Esophagus squamous epithelium (tissue), 5 donors: ENCODE measurements around the gene NR6A1. TPM values are rescaled to one million over a fixed set of nuclear protein-coding genes. Genes with fewer than 3 reads are reported as not detected.

Experiments used
- DNase-seq: peaks from one replicate; lab custom pipeline; 2025; lab: John Stamatoyannopoulos, UW
- H3K27ac ChIP-seq, 4 donors: fragments of 200-600 bp; sonication (generic); one replicate each; pipeline ENCODE4 v1.5.1; 2016 to 2019; ENCODE audit warnings: mild to moderate bottlenecking in 1 of 4
- H3K27me3 ChIP-seq, 4 donors: fragments of 200-600 bp; sonication (generic); 1 replicate in 3 of 4; 2 replicates in 1 of 4; pipeline versions ENCODE4 v1.5.1 to v1.6.0; 2017 to 2021; ENCODE audit warnings: antibody characterized with exemption in 1 of 4
- H3K36me3 ChIP-seq, 3 donors: fragments of 200-600 bp; sonication (generic); one replicate each; pipeline ENCODE4 v1.5.1; 2016 to 2019
- H3K4me1 ChIP-seq, 3 donors: fragments of 200-600 bp; sonication (generic); one replicate each; pipeline ENCODE4 v1.5.1; 2017 to 2019
- H3K4me3 ChIP-seq, 4 donors: fragments of 200-600 bp; sonication (generic); 1 replicate in 3 of 4; 2 replicates in 1 of 4; pipeline ENCODE4 v1.5.1; 2016 to 2019; ENCODE audit warnings: mild to moderate bottlenecking in 2 of 4, moderate library complexity in 1 of 4
- H3K9me3 ChIP-seq, 3 donors: fragments of 200-600 bp; sonication (generic); one replicate each; pipeline ENCODE4 v1.5.1; 2016 to 2019
- POLR2A ChIP-seq, 4 donors: fragments of 450-650 bp; IDR thresholded peaks; one replicate each; pipeline ENCODE4 v1.6.1; 2017; ENCODE audit warnings: antibody characterized with exemption in 4 of 4, mild to moderate bottlenecking in 4 of 4, moderate library complexity in 3 of 4
- WGBS, 2 donors: methylation state at CpG; one replicate each; pipeline ENCODE4 v1.1.5; 2018; 5-methylcytosine and 5-hydroxymethylcytosine counted together
- intact Hi-C: fragments of 100-400 bp; cut with DNase I; formaldehyde crosslinking; loops from one replicate; pipeline ENCODE4 v1.15.0; 2022
- total RNA-seq, 4 donors: library from RNA; depleted of rRNA; stranded (reverse); fragments of >200 nt; gene quantifications; one replicate each; pipeline ENCODE4 v1.1.0, GENCODE V29; 2016
- TF ChIP-seq, protein P1 (sequence below), 6 experiments: fragments of 450-650 bp in 4 of 6; fragments of 200-600 bp in 2 of 6; sonication (generic) in 2 of 6; IDR thresholded peaks; one replicate each; pipeline ENCODE4 v1.5.1; 2016 to 2019; ENCODE audit warnings: antibody characterized with exemption in 6 of 6, mild to moderate bottlenecking in 4 of 6, moderate library complexity in 4 of 6
- donor health status: DM: yes; HTN: yes; CAD: no.

Gene NR6A1
- total RNA-seq, 4 donors from 2014 or later: 1.9 to 4.0 (median 2.7) TPM

- H3K4me1 ChIP-seq: no peaks in the 10 kb centered on the region
- H3K27ac ChIP-seq: no peak overlapping the region
- H3K9me3 ChIP-seq: no peaks in the 10 kb centered on the region
- H3K36me3 ChIP-seq: no peaks in the 10 kb centered on the region
- no peak overlapping the region for H3K4me3 ChIP-seq
- WGBS, 2 donors: 60 to 71% methylated on average over 2 to 7 of the region's 9 CpGs
- intact Hi-C loops: no loop called here
- no peak for TF ChIP-seq POLR2A (IDR thresholded peaks at IDR 0.05)
- TF ChIP-seq, protein P1, sequence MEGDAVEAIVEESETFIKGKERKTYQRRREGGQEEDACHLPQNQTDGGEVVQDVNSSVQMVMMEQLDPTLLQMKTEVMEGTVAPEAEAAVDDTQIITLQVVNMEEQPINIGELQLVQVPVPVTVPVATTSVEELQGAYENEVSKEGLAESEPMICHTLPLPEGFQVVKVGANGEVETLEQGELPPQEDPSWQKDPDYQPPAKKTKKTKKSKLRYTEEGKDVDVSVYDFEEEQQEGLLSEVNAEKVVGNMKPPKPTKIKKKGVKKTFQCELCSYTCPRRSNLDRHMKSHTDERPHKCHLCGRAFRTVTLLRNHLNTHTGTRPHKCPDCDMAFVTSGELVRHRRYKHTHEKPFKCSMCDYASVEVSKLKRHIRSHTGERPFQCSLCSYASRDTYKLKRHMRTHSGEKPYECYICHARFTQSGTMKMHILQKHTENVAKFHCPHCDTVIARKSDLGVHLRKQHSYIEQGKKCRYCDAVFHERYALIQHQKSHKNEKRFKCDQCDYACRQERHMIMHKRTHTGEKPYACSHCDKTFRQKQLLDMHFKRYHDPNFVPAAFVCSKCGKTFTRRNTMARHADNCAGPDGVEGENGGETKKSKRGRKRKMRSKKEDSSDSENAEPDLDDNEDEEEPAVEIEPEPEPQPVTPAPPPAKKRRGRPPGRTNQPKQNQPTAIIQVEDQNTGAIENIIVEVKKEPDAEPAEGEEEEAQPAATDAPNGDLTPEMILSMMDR (IDR thresholded peaks at IDR 0.05): no peak
- DNase-seq: no peak
- H3K27me3 ChIP-seq: peaks cover 0 to 9% (median 0%) of the 10 kb centered on the region in 4 donors
Measured at GRCh38 chr9:124512806-124513204, 258.3 kb downstream of the NR6A1 start.

DNA sequence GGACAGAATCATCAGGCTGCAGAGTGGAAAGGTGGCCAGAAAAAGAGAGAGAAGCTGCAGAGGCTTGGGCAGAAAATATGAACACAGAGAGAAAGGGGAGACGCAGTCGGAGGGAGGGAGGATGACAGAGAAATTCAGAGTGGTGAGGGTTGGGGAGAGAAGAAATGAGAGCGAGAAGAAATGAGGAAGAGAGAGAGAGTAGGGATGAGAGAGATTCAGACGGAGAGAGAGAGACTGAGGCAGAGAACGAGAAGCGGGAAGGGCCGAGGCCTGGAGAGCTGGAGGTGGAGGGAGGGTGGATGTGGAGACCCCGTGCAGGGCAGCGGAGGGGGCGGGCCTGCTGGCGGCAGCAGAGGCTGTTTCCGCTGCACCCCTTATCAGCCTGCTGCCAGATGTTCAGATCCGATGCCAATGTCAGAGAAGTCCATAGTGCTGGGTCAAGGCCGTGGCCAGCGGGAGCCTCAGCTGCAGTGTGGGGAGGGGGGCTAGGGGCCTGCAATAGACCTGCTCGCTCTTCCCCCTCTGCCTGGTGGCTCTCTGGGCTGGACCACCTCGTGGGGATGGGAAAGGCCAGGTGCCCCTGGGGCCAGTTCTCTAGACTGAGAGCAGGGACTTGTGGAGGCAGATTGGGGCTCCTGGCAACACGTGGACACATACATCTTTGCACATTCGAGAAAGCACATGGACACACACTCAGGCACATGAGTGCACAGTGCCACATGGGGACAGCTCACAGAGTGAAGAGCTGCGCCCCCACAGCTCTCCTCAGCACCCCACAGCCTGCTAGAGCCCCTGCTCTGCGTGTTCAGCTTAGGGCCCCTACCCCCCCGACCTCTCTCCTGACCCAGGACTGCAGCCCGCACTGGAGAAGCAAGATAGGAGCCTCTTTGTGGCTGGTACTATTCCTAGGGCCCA is 259.0 kb downstream of the NR6A1 start:
- H3K9me3 ChIP-seq: no peaks in the 10 kb centered on the region
- H3K36me3 ChIP-seq: no peaks in the 10 kb centered on the region
- TF ChIP-seq, protein P1 (IDR thresholded peaks at IDR 0.05): no peak
- no peak for TF ChIP-seq POLR2A (IDR thresholded peaks at IDR 0.05)
- DNase-seq: no peak
- no peak overlapping the region for H3K27ac ChIP-seq
- no peak overlapping the region for H3K4me3 ChIP-seq
- H3K27me3 ChIP-seq: peaks cover 0 to 12% (median 0%) of the 10 kb centered on the region in 4 donors
- intact Hi-C loops: no loop called here
- H3K4me1 ChIP-seq: no peaks in the 10 kb centered on the region
- 56 to 59% methylated on average over 12 to 16 of the region's 23 CpGs for WGBS, 2 donors

DNA sequence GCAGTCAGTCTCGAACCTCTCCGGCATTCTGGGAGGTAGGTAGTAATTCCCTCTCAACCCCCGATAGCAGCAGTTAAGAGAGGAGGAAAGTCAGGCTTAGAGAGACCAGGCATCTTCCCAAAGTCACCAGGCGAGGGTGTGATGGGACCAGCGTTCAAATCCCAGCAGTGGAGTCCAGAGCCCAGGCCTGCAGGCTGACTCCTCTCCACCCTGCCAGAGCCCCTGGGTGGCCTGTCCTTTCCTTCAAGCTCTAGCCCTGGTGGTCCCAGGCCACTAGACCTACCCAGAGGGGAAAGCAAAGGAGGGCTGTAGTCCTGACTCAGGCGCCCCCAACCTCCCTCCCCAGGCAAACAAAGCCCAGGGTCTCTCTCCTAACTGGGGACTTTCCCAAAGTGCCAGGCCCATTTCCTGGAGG is 259.7 kb downstream of the NR6A1 start:
- Histone ChIP-seq H3K36me3 (no peaks in the 10 kb centered on the region), H3K4me1 (no peaks in the 10 kb centered on the region), H3K4me3 (no peak overlapping the region), H3K9me3 (no peaks in the 10 kb centered on the region), H3K27ac (no peak overlapping the region), H3K27me3 (peaks cover 0 to 19% (median 0%) of the 10 kb centered on the region in 4 donors)
- no peak for DNase-seq
- TF ChIP-seq, protein P1 (IDR thresholded peaks at IDR 0.05): no peak
- no peak for TF ChIP-seq POLR2A (IDR thresholded peaks at IDR 0.05)
- intact Hi-C loops: no loop called here
- WGBS, 2 donors: 50% methylated on average over 2 of the region's 6 CpGs; no CpG with 5 or more reads in 1 of the 2 donors

DNA sequence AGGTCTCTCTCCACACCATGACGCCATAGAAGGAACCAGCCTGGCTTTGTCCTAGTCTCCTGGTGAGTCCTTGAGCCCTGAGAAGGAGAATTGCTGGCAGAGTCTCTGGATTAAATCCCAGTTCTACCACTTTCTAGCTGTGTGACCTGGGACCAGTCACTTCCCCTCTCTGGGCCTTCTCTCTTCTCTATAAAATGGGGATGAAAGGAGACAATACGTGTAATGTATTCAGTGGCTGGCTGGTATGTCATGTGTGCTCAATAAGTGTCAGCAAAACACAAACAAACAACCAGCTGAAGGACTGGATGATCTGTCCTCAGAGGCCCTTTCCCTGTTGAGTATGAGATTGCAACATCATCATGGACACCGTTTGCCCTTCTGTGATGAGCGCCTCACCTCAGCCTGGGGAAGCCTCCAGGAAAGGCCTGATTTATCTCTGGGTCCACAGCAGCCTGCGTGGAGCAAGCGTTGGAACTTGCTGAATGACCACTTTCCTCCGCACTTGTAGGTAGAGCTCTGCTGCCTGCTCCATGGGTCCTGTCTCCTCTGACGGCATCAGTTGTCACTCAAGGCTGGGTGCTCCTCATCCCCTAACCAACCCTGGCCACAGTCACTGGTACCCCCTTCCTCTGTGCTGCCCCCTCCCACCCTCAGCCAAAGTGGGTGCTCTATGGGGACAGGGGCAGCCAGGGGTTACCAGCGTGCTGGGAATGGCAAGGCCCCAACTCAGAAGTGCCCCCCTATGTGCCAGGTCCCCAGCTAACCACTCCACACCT is 260.3 kb downstream of the NR6A1 start:
- no peak for DNase-seq
- 73 to 76% methylated on average over 6 to 8 of the region's 9 CpGs for WGBS, 2 donors
- intact Hi-C loops: no loop called here

More for the DNA sequence above, 260.3 kb downstream of the NR6A1 start:
- TF ChIP-seq, protein P1 (IDR thresholded peaks at IDR 0.05): no peak
- no peaks in the 10 kb centered on the region for H3K36me3 ChIP-seq
- H3K4me1 ChIP-seq: no peaks in the 10 kb centered on the region
- no peak overlapping the region for H3K4me3 ChIP-seq
- no peak overlapping the region for H3K27ac ChIP-seq
- peaks cover 0 to 25% (median 0%) of the 10 kb centered on the region in 4 donors for H3K27me3 ChIP-seq
- no peaks in the 10 kb centered on the region for H3K9me3 ChIP-seq
